K562 (cell line): ENCODE data around the gene RDH5. TPM values are rescaled to one million over a fixed set of nuclear protein-coding genes. Genes with fewer than 3 reads are reported as not detected.

Source experiments
- ATAC-seq: fragments of 200-7000 bp; cut with Tn5 transposase; 3 replicates; pipeline ENCODE4 v1.9.1; 2020; ENCODE audit warnings: moderate library complexity
- BruUV-seq: library from RNA; stranded (reverse); fragments of 400-500 nt; replicated peaks from 2 replicates; lab custom pipeline; 2021; lab: Mats Ljungman, UMichigan
- CTCF ChIA-PET: fragments of 300-600 bp; formaldehyde crosslinking; extraction: SDS; loops from one replicate; lab custom pipeline; 2021; ENCODE audit warnings: low intra/inter-chr PET ratio; lab: Yijun Ruan, JAX
- POLR2A ChIA-PET: fragments of 300-600, 350-650 bp; sonication (Branson Sonifier 250); formaldehyde crosslinking; extraction: SDS; loops from one replicate; lab custom pipeline; 2021; ENCODE audit warnings: antibody characterized with exemption, inconsistent platforms; lab: Yijun Ruan, JAX
- DNase-seq, 4 experiments: peaks; one replicate each; pipeline versions ENCODE4 v3.0.0 to v3.0.0-alpha.2; 2011 to 2018; ENCODE audit warnings: low spot score in 3 of 4, mixed read lengths in 3 of 4; ENCODE audit errors: extremely low read depth in 1 of 4
- FAIRE-seq: peaks from 2 replicates; lab custom pipeline; 2011; peaks lifted over from hg19 to GRCh38; lab: Jason Lieb, UNC
- H2AFZ ChIP-seq: 2 replicates; pipeline ENCODE4 v1.6.0; 2011; ENCODE audit warnings: low read depth, low read length, control low read depth, inconsistent platforms
- H3K27ac ChIP-seq: fragments of 200-600 bp; 3 replicates; pipeline ENCODE4 v1.8.0; 2011; ENCODE audit warnings: low read depth, mild to moderate bottlenecking, control low read depth, inconsistent platforms, low read length, moderate library complexity, mixed read lengths; ENCODE audit errors: extremely low read depth
- H3K27me3 ChIP-seq, 2 experiments: fragments of 300-600 bp in 1 of 2; 2 replicates in 1 of 2; 3 replicates in 1 of 2; pipeline versions ENCODE4 v1.6.0 to v1.8.0; 2011; ENCODE audit warnings: inconsistent platforms in 2 of 2, low read length in 2 of 2, mild to moderate bottlenecking in 1 of 2, mixed read lengths in 1 of 2, moderate library complexity in 1 of 2; ENCODE audit not compliant: control insufficient read depth in 2 of 2, insufficient read depth in 2 of 2
- H3K36me3 ChIP-seq: fragments of 300-600 bp; 3 replicates; pipeline ENCODE4 v1.8.0; 2011; ENCODE audit warnings: mild to moderate bottlenecking, low read length, inconsistent platforms; ENCODE audit not compliant: control insufficient read depth, insufficient read depth
- H3K4me1 ChIP-seq, 2 experiments: fragments of 200-600 bp in 1 of 2; replicated peaks in 1 of 2; 2 replicates in 1 of 2; 3 replicates in 1 of 2; pipeline versions ENCODE4 v1.5.1 to v1.8.0; 2011; ENCODE audit warnings: inconsistent platforms in 2 of 2, low read length in 2 of 2, mild to moderate bottlenecking in 1 of 2, mixed read lengths in 1 of 2, moderate library complexity in 1 of 2; ENCODE audit not compliant: control insufficient read depth in 2 of 2, insufficient read depth in 2 of 2
- H3K4me2 ChIP-seq: 2 replicates; pipeline ENCODE4 v1.6.1; 2011; ENCODE audit warnings: low read length, control low read depth, inconsistent platforms, mixed read lengths; ENCODE audit not compliant: insufficient read depth
- H3K4me3 ChIP-seq: fragments of 200-600 bp; sonication (generic), shearing (Covaris generic); 2 replicates; pipeline ENCODE4 v1.5.1; 2016; ENCODE audit warnings: control low read depth, inconsistent platforms
- H3K79me2 ChIP-seq: fragments of 200-600 bp; 3 replicates; pipeline ENCODE4 v1.8.0; 2011; ENCODE audit warnings: low read length, inconsistent platforms; ENCODE audit not compliant: control insufficient read depth, insufficient read depth
- H3K9ac ChIP-seq, 2 experiments: 2 replicates each; pipeline versions ENCODE4 v1.6.0 to v1.6.1; 2011; ENCODE audit warnings: low read depth in 2 of 2, low read length in 2 of 2, control low read depth in 1 of 2, inconsistent platforms in 1 of 2, mild to moderate bottlenecking in 1 of 2, mixed read lengths in 1 of 2; ENCODE audit not compliant: insufficient read depth in 1 of 2
- H3K9me1 ChIP-seq: one replicate; pipeline ENCODE4 v1.6.0; 2011; ENCODE audit warnings: inconsistent platforms, mild to moderate bottlenecking, low read length, moderate library complexity; ENCODE audit not compliant: control insufficient read depth, insufficient read depth
- H3K9me3 ChIP-seq: replicated peaks from 2 replicates; pipeline ENCODE4 v1.5.1; 2011; ENCODE audit warnings: low read depth, low read length, inconsistent platforms; ENCODE audit not compliant: control insufficient read depth, insufficient read depth
- H4K20me1 ChIP-seq: replicated peaks from 2 replicates; pipeline ENCODE4 v1.6.1; 2011; ENCODE audit warnings: low read length, inconsistent platforms, mixed read lengths; ENCODE audit not compliant: control insufficient read depth, insufficient read depth
- MTA1 ChIP-seq: fragments of 450-650 bp; IDR thresholded peaks from 2 replicates; pipeline ENCODE4 v1.6.1; 2017; ENCODE audit warnings: borderline replicate concordance
- MYC ChIP-seq, 2 experiments: fragments of 250-450 bp in 1 of 2; sonication (Bioruptor Pico) in 1 of 2; IDR thresholded peaks; 2 replicates each; pipeline versions ENCODE4 v1.5.1 to v1.6.1; 2012 to 2021; ENCODE audit warnings: low read depth in 2 of 2, borderline replicate concordance in 1 of 2, improper control_type of control experiment in 1 of 2, low read length in 1 of 2, mild to moderate bottlenecking in 1 of 2, moderate library complexity in 1 of 2
- NCOA1 ChIP-seq: fragments of 450-650 bp; IDR thresholded peaks from 2 replicates; pipeline ENCODE4 v1.6.1; 2016; ENCODE audit warnings: low read depth
- SIRT6 ChIP-seq: IDR thresholded peaks from one replicate; pipeline ENCODE4 v1.6.1; 2012; ENCODE audit warnings: low read depth, mild to moderate bottlenecking, control low read depth, inconsistent platforms, low read length, moderate library complexity
- SMAD4 ChIP-seq: fragments of 250-450 bp; sonication (Bioruptor Pico); conservative IDR thresholded peaks from 2 replicates; pipeline ENCODE4 v1.8.0; 2021; ENCODE audit warnings: inconsistent platforms, mild to moderate bottlenecking, moderate library complexity
- TCFL5 ChIP-seq: fragments of 250-450 bp; sonication (Bioruptor Pico); conservative IDR thresholded peaks from 2 replicates; pipeline ENCODE4 v1.6.1; 2021; ENCODE audit warnings: mild to moderate bottlenecking, moderate library complexity, matching md5 sums
- TRIM28 ChIP-seq: fragments of 450-650 bp; IDR thresholded peaks from 2 replicates; pipeline ENCODE4 v1.6.1; 2017
- ZBTB1 ChIP-seq: sonication (generic); formaldehyde crosslinking; IDR thresholded peaks from 2 replicates; pipeline ENCODE4 v1.8.1; 2023; ENCODE audit warnings: missing genetic modification reagents, low read depth, mild to moderate bottlenecking, borderline replicate concordance
- ZNF717 ChIP-seq: fragments of 250-450 bp; sonication (Bioruptor Pico); IDR thresholded peaks from 2 replicates; pipeline ENCODE4 v1.5.0; 2021
- WGBS: fragments of 100-300 bp; shearing (Covaris generic); methylation state at CpG from one replicate; pipeline ENCODE4 v1.1.6; 2016; ENCODE audit warnings: low coverage, mixed read lengths; ENCODE audit not compliant: insufficient coverage; ENCODE audit errors: missing lambda C conversion rate; 5-methylcytosine and 5-hydroxymethylcytosine counted together
- in situ Hi-C: fragments of 300-500 bp; cut with MboI; formaldehyde crosslinking; loops from 4 replicates; pipeline ENCODE4 v1.15.0; 2018; ENCODE audit warnings: inconsistent platforms, mixed read lengths
- intact Hi-C: fragments of 100-400 bp; cut with micrococcal nuclease; formaldehyde crosslinking; loops from 2 replicates; pipeline ENCODE4 v1.14.2; 2022
- polyA plus RNA-seq, 8 experiments: library from polyadenylated mRNA; depleted of rRNA in 4 of 8; stranded (reverse) in 5 of 8; unstranded in 3 of 8; fragments of >200 nt; fragmentation: Nextera tagmentation in 2 of 8; fragmentation: Illumina TruSeq in 1 of 8; extraction: Ambion mirVana in 2 of 8; extraction: Trizol in 1 of 8; gene quantifications; 2 replicates each; pipeline versions ENCODE4 v1.2.1 to v1.2.3, GENCODE V29; 2011 to 2014; ENCODE audit warnings: inconsistent platforms in 1 of 8, missing spikeins in 1 of 8
- total RNA-seq, 7 experiments: library from RNA; depleted of rRNA in 6 of 7; stranded (reverse); fragments of >200 nt in 6 of 7; fragmentation: Illumina TruSeq in 2 of 7; extraction: Trizol in 2 of 7; gene quantifications; 2 replicates each; pipeline versions ENCODE4 v1.2.1 to v1.2.3, GENCODE V29; 2011 to 2021; ENCODE audit warnings: low replicate concordance in 1 of 7
- TF ChIP-seq, protein P1 (sequence below): sonication (generic); formaldehyde crosslinking; IDR thresholded peaks from 2 replicates; pipeline ENCODE4 v1.8.0; 2023; ENCODE audit warnings: mild to moderate bottlenecking, missing genetic modification reagents
- TF ChIP-seq, protein P2 (sequence below): fragments of 250-450 bp; sonication (Bioruptor Pico); IDR thresholded peaks from 2 replicates; pipeline ENCODE4 v1.8.0; 2021; ENCODE audit warnings: mild to moderate bottlenecking, moderate library complexity
- TF ChIP-seq, protein P3 (sequence below): fragments of 450-650 bp; IDR thresholded peaks from 2 replicates; pipeline ENCODE4 v1.6.1; 2018; ENCODE audit not compliant: partially characterized antibody

RDH5 gene
- total and polyA plus RNA-seq, 9 of the 15 experiments (the other 6 are each of a cell fraction or from before 2014, with no cell fraction given) = 0.28 to 2.0 (median 1.1) TPM; not detected in 1

DNA sequence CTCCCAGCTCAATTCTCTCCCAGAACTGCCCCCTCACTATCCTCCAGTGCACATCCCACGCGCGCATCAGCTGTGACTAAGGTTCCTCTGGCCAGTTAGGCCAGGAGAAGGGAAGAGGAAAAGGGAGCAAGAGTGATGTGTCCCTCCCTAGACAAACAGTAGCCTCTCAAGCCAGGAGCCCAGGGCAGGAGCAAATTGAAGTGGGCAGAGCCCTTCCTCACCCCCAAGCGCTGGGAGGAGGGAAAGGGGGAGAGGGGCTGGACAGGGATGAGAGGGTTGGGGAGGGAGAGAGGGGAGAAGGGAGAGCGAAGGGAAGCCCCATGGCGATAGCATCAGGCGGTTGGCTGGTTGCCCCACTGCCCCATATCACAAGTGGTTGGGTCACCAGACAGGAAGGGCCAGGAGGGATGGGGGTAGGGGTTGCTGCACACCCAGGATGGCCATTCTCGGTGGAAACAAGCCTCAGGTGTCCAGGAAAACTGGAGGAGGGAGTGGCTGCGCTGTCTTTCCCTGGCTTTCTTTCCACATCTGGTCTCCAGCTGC, 7.5 kb downstream of the RDH5 start:
- in situ Hi-C loops = no loop called here
- CTCF ChIA-PET = no interaction called here
- intact Hi-C loops = loop anchor here (1.0 kb wide), 1 partner anchor 11 kb away; the partner anchor contains the start of gene BLOC1S1
- TF ChIP-seq, protein P1, sequence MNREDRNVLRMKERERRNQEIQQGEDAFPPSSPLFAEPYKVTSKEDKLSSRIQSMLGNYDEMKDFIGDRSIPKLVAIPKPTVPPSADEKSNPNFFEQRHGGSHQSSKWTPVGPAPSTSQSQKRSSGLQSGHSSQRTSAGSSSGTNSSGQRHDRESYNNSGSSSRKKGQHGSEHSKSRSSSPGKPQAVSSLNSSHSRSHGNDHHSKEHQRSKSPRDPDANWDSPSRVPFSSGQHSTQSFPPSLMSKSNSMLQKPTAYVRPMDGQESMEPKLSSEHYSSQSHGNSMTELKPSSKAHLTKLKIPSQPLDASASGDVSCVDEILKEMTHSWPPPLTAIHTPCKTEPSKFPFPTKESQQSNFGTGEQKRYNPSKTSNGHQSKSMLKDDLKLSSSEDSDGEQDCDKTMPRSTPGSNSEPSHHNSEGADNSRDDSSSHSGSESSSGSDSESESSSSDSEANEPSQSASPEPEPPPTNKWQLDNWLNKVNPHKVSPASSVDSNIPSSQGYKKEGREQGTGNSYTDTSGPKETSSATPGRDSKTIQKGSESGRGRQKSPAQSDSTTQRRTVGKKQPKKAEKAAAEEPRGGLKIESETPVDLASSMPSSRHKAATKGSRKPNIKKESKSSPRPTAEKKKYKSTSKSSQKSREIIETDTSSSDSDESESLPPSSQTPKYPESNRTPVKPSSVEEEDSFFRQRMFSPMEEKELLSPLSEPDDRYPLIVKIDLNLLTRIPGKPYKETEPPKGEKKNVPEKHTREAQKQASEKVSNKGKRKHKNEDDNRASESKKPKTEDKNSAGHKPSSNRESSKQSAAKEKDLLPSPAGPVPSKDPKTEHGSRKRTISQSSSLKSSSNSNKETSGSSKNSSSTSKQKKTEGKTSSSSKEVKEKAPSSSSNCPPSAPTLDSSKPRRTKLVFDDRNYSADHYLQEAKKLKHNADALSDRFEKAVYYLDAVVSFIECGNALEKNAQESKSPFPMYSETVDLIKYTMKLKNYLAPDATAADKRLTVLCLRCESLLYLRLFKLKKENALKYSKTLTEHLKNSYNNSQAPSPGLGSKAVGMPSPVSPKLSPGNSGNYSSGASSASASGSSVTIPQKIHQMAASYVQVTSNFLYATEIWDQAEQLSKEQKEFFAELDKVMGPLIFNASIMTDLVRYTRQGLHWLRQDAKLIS (CRISPR knock-in tag) = no peak
- 0 out of 2 replicates have a peak, but pooled peaks have one; percentile 32 for TF ChIP-seq NCOA1
- no peak for TF ChIP-seq TCFL5 (CRISPR knock-in tag)
- TF ChIP-seq, protein P2, sequence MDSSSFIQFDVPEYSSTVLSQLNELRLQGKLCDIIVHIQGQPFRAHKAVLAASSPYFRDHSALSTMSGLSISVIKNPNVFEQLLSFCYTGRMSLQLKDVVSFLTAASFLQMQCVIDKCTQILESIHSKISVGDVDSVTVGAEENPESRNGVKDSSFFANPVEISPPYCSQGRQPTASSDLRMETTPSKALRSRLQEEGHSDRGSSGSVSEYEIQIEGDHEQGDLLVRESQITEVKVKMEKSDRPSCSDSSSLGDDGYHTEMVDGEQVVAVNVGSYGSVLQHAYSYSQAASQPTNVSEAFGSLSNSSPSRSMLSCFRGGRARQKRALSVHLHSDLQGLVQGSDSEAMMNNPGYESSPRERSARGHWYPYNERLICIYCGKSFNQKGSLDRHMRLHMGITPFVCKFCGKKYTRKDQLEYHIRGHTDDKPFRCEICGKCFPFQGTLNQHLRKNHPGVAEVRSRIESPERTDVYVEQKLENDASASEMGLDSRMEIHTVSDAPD = no peak
- no peak for TF ChIP-seq ZBTB1 (CRISPR knock-in tag)
- peak; percentile 31; the same call in 1 of the 2 replicates for TF ChIP-seq MYC (IDR thresholded peaks at IDR 0.05; ENCODE audit: low read depth, low read length)
- TF ChIP-seq MYC (CRISPR knock-in tag; IDR thresholded peaks at IDR 0.05; ENCODE audit: borderline replicate concordance, low read depth) = no peak
- no peak for TF ChIP-seq TRIM28
- peak; percentile 71 for TF ChIP-seq SMAD4 (CRISPR knock-in tag)
- peak; percentile 81 for TF ChIP-seq MTA1
- no peak for TF ChIP-seq SIRT6
- TF ChIP-seq, protein P3, sequence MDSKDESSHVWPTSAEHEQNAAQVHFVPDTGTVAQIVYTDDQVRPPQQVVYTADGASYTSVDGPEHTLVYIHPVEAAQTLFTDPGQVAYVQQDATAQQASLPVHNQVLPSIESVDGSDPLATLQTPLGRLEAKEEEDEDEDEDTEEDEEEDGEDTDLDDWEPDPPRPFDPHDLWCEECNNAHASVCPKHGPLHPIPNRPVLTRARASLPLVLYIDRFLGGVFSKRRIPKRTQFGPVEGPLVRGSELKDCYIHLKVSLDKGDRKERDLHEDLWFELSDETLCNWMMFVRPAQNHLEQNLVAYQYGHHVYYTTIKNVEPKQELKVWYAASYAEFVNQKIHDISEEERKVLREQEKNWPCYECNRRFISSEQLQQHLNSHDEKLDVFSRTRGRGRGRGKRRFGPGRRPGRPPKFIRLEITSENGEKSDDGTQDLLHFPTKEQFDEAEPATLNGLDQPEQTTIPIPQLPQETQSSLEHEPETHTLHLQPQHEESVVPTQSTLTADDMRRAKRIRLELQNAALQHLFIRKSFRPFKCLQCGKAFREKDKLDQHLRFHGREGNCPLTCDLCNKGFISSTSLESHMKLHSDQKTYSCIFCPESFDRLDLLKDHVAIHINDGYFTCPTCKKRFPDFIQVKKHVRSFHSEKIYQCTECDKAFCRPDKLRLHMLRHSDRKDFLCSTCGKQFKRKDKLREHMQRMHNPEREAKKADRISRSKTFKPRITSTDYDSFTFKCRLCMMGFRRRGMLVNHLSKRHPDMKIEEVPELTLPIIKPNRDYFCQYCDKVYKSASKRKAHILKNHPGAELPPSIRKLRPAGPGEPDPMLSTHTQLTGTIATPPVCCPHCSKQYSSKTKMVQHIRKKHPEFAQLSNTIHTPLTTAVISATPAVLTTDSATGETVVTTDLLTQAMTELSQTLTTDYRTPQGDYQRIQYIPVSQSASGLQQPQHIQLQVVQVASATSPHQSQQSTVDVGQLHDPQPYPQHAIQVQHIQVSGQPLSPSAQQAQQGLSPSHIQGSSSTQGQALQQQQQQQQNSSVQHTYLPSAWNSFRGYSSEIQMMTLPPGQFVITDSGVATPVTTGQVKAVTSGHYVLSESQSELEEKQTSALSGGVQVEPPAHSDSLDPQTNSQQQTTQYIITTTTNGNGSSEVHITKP = peak; percentile 29
- TF ChIP-seq ZNF717 (CRISPR knock-in tag) = no peak

More for the DNA sequence above, 7.5 kb downstream of the RDH5 start:
- peaks cover 22% of the 10 kb centered on the region; the same call in 1 of the 2 replicates for H4K20me1 ChIP-seq
- WGBS = 0% methylated on average over 8 of the region's 9 CpGs
- no peak overlapping the region for H2AFZ ChIP-seq
- ATAC-seq = peak; percentile 18
- no peaks in the 10 kb centered on the region for H3K9me3 ChIP-seq
- no TSS peak for BruUV-seq
- peaks cover 22 to 46% of the 10 kb centered on the region in 2 experiments; a peak in 4 of 5 replicates for H3K4me1 ChIP-seq
- no peaks in the 10 kb centered on the region for H3K9me1 ChIP-seq
- POLR2A ChIA-PET = interaction anchor here (0.7 to 1.0 kb wide), 3 partner anchors 8 to 26 kb away, joined by 3 to 5 read pairs (median 3); no protein-coding TSS in a partner anchor
- H3K27me3 ChIP-seq = no peaks in the 10 kb centered on the region
- peak overlapping the region; percentile 69 for H3K4me3 ChIP-seq
- DNase-seq = peak; percentile 50 to 82 (median 62)
- H3K27ac ChIP-seq = peak overlapping the region; percentile 97
- peak; percentile 71 for FAIRE-seq
- peaks cover 42% of the 10 kb centered on the region for H3K36me3 ChIP-seq
- peaks cover 28% of the 10 kb centered on the region for H3K79me2 ChIP-seq
- peak overlapping the region; percentile 95 for H3K4me2 ChIP-seq
- H3K9ac ChIP-seq = peak overlapping the region; percentile 94 to 97
